Fibroblast of lung (primary cell): ENCODE results near the gene UNC13D.

Experiments used
- EZH2 ChIP-seq: IDR thresholded peaks from 2 replicates; pipeline ENCODE4 v1.5.1; 2012; ENCODE audit warnings: low read length, control low read depth, mild to moderate bottlenecking; ENCODE audit errors: missing control alignments
- TF ChIP-seq, protein P1 (sequence below), 2 donors: IDR thresholded peaks in 1 of 2; conservative IDR thresholded peaks in 1 of 2; 1 replicate in 1 of 2; 2 replicates in 1 of 2; pipeline ENCODE4 v1.5.1; 2011 to 2012; ENCODE audit warnings: low read length in 2 of 2, control low read depth in 1 of 2, inconsistent platforms in 1 of 2, low read depth in 1 of 2, mild to moderate bottlenecking in 1 of 2

DNA sequence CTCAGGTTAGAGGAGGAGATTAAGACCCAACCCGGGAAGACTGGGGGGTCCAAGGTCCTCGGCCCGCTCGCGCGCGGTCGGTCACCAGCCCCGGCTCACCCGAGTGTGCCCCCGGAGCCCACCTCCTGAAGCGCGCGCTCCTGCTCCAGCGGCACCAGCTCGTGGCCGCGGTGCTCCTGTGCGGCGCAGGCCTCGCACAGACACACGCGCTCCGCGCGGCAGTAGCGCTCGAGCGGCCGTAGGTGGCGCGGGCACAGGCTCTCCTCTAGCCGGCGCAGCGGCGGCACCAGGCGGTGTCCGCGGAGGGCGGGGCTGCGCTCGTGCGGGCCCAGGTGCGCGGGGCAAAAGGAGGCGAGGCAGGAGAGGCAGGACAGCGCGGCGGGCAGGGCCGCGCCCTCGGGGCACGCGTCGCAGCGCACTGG is 33.6 kb upstream of the UNC13D start:
- TF ChIP-seq, protein P1, sequence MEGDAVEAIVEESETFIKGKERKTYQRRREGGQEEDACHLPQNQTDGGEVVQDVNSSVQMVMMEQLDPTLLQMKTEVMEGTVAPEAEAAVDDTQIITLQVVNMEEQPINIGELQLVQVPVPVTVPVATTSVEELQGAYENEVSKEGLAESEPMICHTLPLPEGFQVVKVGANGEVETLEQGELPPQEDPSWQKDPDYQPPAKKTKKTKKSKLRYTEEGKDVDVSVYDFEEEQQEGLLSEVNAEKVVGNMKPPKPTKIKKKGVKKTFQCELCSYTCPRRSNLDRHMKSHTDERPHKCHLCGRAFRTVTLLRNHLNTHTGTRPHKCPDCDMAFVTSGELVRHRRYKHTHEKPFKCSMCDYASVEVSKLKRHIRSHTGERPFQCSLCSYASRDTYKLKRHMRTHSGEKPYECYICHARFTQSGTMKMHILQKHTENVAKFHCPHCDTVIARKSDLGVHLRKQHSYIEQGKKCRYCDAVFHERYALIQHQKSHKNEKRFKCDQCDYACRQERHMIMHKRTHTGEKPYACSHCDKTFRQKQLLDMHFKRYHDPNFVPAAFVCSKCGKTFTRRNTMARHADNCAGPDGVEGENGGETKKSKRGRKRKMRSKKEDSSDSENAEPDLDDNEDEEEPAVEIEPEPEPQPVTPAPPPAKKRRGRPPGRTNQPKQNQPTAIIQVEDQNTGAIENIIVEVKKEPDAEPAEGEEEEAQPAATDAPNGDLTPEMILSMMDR (conservative IDR thresholded peaks at IDR 0.05 in 1 of 2, IDR thresholded peaks at IDR 0.05 in 1 of 2; ENCODE audit: low read depth in 1 of 2, low read length in 2 of 2): peak; percentile 30 to 36
- no peak for TF ChIP-seq EZH2
